Measurements from ENCODE around the gene GRM3.

GRM3 gene

DNA sequence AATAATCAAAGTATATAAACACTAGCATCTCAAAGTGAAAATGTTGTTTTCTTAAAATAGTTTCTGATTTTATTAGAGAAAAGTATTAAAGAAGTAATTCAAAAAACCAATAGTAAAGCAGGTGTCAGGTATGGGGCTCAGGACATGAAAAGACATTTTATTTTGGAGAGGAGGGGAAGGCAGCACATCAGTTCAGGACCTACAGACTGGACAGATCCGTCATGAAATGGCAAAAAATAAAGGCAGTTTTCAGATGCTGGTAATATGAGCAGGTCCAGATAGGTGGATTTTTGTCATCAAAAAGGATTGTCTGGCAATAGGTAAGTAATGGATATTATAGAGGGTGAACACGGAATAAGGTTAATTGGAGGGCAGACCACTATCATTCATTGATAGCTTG lies 49.0 kb downstream of the GRM3 start:
- no peak for DNase-seq (ENCODE audit: low read depth in 2 of 2)

DNA sequence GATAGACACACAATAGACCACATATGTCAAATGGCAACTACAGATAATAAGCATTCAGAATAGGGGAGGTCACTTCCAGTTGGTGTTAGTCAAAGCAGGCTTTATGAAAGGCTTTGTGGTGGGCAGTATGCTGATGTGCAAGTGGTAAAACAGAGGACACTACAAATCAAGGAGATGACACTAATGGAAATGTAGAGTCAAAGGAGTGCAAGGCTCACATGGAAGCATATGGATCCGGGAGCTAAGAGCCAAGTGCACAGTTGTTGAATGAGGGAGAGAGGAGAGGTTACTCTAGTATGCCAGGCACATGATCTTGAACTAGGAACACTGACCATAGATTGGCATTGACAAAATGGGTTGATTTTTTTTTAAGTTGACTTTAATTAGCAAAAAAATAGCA lies 62.7 kb downstream of the GRM3 start:
- DNase-seq (ENCODE audit: low read depth in 2 of 2): no peak

DNA sequence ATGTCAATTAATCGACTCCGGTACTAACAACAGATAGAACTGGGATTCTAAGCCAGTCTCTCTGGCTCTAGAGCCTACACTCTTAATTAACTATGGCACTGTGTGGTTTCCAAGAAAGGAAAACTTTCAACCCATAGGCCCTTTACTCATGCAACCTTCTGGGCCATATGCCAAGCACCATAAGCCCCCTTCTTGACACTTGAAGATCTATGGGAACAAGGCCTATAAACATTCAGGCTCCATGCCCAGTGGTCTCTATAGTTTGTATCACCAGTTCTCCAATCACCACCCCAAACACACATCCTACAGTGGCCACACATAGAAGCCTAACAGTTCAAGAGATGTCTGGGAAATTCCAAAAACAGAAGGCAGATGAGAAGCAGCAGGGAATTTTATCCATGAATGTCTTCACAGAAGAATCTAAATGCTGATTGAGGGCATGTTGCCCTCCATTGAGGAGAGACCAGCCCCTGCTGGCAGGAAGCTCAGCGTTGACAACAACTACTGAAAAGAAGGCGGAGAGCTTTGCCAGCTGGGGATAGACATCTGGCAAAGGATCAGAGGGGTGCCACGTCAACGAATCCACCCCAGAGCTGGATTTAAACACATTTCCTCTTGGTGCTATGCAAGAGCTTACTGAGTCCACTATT lies 64.4 kb downstream of the GRM3 start:
- no peak for DNase-seq (ENCODE audit: low read depth in 2 of 2)

DNA sequence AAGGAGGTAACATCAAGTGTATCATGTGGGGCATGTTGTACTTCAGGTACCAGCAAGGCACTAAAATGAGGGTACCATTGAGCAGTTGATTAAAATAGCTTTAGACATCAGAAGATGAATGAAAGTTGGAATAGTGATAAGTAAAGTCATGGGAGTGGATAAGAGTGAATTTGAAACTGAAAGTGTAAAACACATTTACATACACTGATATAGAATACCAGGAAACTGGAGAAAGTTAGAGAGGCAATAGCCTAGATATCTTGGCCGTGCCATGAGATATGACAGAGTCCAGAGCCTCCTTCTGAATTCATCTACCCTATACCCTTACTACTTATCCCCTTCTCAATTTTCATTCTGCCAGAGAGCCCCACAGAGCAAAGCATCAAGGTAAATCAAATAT lies 76.6 kb downstream of the GRM3 start:
- no peak for DNase-seq (ENCODE audit: low read depth in 2 of 2)

DNA sequence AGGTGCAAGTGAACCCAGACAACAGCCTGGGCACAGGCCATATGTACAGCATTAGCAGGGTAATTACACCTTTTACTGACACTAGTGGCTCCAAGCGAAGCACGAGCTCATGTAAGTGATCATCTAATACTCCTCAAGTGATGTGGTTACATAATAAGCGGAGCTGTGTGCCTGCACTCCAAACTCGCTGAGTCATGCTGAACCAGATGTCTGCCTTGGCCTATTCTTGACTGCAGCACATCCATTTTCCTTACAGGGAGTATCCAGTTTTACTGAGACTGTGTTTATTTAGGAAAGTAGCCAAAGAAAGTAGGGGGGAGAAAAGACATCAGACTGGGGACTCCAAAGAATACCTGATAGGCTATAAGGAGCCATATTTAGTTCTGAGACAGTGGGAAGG lies 90.1 kb downstream of the GRM3 start:
- DNase-seq (ENCODE audit: low read depth in 2 of 2): no peak

DNA sequence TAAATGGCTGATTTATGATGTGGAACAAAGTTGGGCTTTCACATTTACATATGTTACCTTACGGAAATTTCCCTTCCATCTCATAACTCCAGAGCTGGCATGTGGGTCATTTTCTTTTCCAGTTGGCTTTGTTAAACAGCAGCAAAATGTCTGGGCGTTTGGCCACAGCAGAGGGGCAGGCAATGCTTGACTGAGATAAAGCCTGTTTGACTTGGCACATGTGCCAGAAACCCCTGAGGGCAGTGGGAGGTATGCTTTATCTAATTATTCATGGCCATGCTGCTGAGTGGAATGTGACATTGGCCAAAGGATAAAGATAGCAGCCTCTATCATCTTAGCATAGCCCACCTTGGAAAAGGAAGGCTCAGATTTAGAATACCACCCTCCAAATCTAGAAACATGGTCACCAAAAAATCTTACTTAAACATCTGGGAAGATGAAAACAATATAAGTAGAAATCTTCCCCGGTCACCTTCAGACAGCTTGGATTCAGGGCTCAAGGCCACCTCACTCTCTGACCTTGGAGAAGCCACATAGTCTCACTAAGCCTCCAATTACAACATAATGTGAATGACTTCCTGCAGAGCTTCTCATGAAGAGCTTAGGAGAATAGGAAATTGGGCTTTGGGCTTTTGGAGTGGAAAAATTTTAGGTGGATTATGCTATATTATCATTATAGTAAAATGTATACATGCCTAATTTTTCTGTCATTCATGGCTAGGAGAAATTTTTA lies 101.5 kb downstream of the GRM3 start:
- no peak for DNase-seq (ENCODE audit: low read depth in 2 of 2)

DNA sequence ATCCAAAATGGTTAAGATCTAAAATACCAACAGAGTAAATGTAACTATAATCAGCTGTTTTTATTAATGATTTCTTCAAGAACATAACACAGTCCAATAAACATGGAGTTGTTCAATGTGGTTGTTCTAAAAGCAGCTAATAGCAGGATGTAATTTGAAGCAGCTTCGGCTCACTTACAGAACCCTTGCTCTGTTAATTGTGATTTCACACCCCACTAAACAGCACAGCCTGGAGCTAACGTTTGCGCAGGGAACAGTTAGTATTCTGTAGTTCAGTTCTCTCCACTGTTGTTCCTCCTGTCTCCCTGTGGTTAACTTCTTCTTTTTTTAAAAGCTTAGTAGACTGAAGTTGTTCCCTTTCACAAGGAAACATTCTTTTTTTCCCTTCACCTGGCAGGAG lies 104.0 kb downstream of the GRM3 start:
- DNase-seq (ENCODE audit: low read depth in 2 of 2): no peak

DNA sequence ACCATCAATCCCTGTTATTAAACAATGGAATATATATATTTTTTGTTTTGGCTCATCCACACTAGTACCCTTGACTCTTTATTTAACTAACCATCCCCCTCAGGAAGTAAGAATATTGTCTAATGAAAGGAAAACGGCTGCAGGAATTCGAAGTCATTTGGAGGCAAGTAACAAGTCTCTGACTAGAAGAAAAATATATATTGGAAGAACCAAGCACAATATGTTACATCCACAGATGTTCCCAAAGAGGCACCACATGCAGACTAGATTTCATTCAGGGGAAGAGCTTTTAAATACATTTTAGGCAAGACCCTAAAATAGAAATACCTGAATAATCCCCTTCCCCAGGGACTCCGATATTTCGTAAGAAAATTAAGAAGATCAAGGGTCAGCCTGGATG lies 104.5 kb downstream of the GRM3 start:
- DNase-seq (ENCODE audit: low read depth in 2 of 2): no peak

DNA sequence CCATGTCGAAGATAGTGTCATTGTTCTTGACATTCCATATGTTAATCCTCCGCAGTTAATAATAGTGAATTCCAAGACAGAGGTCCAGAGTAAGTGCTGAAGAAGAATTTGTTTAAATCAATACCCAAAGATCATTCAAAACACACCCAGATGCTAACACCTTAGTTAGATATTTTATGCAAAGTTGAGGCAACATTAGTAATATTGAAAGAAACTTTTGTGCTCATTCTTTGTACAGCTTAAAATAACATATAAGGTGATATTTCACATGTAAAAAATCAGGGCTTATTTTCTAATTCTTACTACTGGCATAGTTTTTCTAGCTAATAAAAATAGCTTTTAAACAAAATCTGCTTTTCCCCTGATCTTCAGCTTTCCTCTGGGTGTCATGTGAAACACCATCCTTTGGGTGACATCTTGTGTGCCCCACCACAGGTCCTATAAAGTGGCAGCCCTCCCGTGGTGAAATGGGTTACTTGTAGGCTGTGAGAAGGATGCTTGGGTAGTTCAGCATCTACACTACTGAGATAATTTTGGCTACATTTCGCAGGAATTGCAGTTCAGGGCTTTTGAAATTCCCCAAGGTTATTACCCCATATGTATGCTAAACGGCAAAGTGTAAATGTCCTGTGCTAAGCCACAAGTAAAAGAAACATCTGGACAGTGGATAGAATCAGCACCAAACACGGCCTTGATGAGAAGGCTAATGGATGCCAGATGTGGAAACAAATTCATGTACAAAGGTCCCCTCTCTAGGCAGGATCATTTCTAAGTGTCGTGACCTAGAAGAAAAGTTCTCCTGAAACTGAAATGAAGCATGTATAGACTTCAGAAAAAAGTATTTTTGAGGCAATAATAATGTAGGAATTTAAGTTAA lies 105.4 kb downstream of the GRM3 start:
- no peak for DNase-seq (ENCODE audit: low read depth in 2 of 2)

DNA sequence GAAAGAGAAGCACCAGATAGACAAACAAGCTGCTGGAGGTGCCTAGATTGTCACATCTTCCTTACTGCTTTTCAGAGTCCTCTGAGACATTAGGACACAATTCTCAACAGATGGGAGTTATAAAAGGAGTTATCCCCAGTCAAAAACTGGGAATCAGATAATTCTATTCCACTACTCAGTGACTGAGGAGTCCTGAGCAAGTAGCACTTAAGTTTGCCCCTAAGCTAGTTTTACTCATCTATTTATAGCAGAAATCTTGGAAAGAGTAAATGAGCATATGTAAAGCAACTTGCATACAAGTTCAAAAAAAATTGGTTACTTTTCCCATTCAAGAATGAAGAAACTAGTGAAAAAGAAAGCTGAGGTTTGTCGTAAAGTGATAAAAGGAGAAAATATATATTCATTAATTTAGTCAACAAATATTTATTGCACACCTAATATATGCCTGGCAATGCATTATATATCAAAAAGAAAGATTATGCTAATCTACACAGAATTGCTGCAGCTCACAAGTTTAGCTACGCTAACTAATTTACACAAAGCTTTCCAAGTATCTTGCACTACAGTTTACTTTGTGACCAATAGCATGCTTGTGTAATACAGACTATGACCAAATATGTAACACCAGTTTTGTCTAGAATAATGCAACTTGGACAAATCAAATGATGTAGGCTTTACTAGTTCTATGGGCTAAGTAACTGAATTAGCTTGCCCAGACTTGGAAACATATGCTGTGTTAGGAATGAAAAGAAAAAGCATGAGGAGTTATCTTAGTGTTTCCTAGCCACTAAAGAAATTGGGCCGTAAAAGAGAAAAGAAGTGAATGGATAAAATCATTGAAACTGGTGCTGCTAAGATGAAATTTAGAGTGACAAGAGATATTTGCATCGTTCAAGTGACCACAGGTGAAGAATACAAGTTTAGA lies 106.3 kb downstream of the GRM3 start:
- DNase-seq (ENCODE audit: low read depth in 2 of 2): no peak

DNA sequence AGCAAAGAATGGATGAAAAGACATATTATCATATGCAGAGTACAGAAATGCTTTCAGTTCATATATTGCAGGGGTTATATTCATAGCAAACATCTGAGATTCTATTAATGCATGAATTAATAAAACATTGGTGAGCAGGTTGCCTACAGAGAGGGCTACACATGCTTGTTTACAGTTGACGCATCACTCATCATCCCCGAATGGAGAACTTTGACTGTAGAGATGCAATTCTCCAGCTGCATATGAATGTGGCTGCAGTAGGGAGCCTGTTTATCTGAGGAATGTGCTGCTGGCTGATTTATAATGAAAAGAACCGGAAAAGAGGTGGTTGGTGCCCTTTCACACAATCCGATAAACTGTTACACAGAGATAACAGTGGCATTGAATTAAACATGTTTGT lies 116.5 kb downstream of the GRM3 start:
- DNase-seq (ENCODE audit: low read depth in 2 of 2): no peak

DNA sequence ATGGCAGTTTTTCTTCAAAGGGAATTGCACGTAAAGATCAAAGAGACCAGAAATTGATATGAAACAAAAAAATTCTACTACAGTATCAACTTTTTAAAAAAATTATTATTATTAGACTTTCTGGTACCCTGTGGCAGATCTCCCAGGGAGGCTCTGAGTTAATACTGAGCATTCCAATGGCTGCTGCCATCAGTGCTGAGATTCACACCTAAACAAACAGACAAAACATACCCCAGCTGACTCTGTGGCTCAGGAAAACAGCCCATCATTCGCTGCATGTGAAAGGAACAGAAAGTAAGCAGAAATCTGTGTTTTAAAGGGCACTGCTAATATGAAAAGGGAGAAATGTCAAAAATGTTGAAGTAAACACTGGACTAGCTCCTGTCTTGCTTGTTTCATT lies 118.4 kb downstream of the GRM3 start:
- DNase-seq (ENCODE audit: low read depth in 2 of 2): no peak

DNA sequence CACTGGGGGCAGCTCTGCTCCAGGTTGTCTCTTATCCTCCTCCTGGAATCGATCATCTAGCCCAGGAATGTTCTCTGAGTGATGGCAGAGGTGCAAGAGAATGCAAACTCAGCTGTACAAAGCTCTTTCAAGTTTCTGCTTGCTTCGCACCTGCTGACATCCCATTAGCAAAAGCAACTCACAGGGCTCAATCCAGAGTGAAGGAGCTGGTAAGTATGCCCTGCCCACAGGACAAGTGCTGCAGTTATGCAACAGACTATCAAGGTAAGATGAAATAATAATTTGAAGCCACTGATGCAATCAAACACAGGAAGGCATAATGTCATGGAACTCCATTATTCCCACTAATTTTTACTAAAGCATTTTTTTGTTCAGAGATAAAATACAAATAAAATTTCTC lies 122.2 kb downstream of the GRM3 start:
- DNase-seq (ENCODE audit: low read depth in 2 of 2): no peak

DNA sequence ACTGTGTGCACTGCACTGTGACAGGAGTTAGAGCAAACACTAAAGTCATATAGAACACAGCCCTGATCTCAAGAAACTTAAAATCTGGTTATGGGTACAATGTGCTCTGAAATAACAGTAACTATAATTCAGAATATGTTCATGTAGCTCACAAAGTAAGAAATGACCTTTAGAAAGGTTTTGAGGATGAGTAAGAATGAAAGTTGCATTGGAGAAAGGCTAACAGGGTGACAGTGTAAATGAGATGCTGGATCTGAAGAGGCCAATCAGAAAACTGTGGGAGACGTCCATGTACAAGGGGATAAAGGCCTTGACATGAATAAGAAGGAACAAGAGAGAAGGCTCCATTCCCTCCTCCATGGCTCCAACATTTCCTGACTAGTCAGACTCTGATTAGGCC lies 124.7 kb downstream of the GRM3 start:
- DNase-seq (ENCODE audit: low read depth in 2 of 2): no peak

DNA sequence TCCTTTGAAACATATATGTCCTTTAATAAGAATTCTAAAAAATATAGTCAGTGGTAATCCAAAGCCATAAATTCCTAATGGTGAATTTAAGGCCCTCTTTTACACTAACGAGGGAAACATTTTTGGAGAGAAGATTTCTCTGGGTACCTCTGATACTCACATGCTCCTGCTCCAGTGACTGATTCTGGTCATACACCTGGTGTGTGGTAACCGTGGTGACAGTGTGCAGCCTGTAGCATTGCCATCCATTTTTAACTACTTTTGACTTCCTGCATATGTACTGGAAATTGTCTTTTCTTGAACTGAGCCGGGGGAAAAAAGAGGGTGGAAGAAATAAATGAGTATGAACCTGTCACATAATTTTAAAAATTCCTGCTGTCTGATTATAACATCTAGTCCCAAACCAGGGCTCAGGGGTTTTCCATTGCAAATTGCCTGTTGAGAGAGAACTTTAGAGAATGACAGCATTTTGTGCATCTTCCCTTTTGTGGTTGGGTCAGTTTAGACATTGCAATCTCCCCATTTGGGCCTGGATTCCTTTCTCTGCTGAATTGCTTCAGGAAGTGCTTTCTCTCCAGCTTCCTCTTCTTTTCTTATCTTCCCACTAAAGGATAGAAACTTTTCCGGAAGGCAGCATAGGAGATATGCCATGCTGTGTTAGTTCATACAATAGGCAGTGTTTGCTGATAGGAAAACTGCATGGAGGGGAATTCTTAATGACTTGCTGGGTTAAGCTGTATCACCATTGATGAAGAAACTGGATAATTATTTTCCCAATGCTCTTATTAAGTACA lies 125.5 kb downstream of the GRM3 start:
- DNase-seq (ENCODE audit: low read depth in 2 of 2): no peak

DNA sequence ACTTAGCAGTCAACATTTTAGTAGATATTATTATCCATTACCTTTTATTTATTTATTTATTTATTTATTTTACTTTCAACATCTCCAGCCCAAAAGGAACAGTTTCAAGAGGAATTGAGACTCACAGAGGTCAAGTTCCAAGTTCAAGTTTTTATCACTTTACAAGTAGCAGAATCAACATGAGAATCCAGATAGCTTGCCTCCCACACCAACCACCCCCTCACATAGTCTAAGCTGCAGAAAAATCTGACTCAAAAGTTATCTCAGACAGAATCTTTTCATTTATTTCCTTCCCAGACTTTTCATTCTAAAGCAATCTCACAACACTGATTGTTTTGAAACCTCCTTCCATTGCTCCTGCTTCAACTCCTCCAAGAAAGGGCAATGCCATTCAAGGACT lies 129.6 kb downstream of the GRM3 start:
- DNase-seq (ENCODE audit: low read depth in 2 of 2): no peak

DNA sequence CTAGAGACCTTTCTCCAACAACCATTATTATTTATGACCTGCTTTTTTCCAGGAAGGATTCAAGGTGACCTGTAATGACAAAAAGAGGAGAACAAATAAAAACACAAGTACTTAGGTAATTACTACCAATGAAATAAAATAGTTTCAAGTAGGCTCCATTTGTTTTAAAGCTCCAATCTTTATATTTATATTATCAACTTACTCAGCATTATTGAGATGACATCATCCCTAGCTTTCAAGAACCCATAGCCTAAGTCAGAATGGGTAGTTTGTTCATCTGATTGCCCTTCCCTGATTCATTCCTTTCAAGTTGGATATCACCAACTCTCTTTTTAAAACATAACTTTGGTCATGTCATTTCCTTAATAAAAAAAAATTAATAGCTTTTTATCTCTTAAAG lies 131.5 kb downstream of the GRM3 start:
- no peak for DNase-seq (ENCODE audit: low read depth in 2 of 2)

DNA sequence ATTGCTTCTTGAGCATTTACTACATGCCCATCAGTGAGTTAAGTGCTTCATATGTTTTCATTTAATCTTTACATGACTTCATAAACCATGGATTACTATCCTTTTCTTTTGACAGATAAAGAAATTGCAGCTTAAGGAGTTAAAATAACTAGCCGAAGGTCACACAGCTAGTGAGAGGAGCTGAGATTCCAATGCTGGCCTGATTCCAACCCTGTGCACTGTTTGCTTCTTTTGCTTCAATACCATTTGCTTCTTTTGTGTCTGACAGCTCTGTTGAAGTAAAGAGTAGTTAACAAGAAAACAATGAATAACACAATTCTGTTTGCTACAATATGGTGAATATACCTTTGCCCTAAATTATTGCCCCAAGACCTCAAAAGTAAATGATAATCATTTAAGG lies 132.4 kb downstream of the GRM3 start:
- no peak for DNase-seq (ENCODE audit: low read depth in 2 of 2)

DNA sequence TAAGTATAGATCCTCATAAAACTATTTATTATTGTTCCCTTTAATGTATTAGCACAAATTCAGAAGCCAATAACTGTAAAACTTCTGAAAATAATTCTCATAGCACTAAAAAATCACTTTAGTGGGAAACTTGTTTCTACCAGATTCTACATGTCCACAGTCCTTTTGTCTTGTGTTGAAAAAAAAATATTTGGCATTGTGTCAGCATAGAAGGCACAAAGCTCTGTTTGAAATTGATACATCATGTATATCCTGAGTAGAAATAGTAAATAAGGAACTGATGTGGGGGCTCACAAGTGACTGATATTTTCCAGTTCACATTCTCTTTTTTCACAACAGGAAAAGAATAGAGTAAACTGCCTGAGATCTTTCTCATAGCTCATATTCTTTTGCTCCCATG lies 134.6 kb downstream of the GRM3 start:
- DNase-seq (ENCODE audit: low read depth in 2 of 2): no peak

DNA sequence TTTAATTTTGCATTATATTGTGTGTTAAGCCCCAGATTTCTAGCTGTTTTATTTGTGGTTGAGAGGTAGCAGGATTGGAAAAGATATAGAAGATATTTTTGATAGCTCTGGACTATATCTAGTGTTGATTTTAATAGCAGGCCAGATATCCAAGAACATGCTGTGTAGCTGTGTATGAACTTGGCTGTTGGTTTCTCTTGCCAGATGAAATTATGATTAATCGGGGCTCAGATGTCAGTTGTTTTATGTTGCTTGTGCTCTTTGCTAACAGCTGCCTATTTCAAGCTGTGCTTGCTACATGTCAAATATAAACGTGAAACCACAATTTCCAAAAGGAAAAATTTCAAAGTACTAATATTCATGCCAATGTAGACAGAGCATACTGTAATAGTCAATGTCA lies 141.1 kb downstream of the GRM3 start:
- no peak for DNase-seq (ENCODE audit: low read depth in 2 of 2)

DNA sequence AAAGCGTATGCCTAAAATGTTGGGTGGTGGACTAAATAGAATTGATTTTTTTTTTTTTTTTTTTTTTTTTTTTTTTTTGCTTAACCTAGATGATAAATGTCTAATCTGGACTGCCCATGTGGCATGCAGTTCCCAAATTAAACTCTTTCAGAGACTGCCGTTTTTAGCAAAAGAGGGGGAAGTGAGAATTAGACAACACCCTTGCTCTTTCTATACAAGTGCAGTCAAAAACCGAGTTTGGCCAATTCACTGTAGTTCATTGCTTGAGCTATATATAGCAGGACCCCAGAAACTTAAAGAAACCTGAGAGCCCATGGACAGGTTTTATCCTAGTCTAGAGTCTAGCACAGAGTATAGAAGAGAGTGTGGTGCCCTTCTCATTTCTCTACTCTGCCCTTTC lies 141.9 kb downstream of the GRM3 start:
- DNase-seq (ENCODE audit: low read depth in 2 of 2): no peak
